GM23338 (cell line): ENCODE results near the gene TBC1D7. TPM values are rescaled to one million over a fixed set of nuclear protein-coding genes. Genes with fewer than 3 reads are reported as not detected.
A peak's percentile ranks its signal among the peaks of the same experiment; 100 is the strongest.

Experiments used
- ATAC-seq: fragments of 200-7000 bp; cut with Tn5 transposase; 3 replicates; pipeline ENCODE4 v1.9.1; 2020
- DNase-seq: peaks from one replicate; pipeline ENCODE4 v3.0.0-alpha.2; 2015; ENCODE audit warnings: low spot score
- H2AFZ ChIP-seq: fragments of 200-600 bp; sonication (generic); 2 replicates; pipeline ENCODE4 v1.8.0; 2016; ENCODE audit warnings: antibody characterized with exemption, mild to moderate bottlenecking, moderate library complexity
- H3F3A ChIP-seq: fragments of 200-600 bp; sonication (generic); replicated peaks from 2 replicates; pipeline ENCODE4 v1.8.0; 2017; ENCODE audit warnings: antibody characterized with exemption, mixed run types, low read depth
- H3K27ac ChIP-seq: fragments of 200-600 bp; sonication (generic); 2 replicates; pipeline ENCODE4 v1.6.1; 2016; ENCODE audit warnings: low read depth
- H3K27me3 ChIP-seq: fragments of 200-600 bp; sonication (generic); 2 replicates; pipeline ENCODE4 v1.8.0; 2016; ENCODE audit warnings: mild to moderate bottlenecking, mixed run types, moderate library complexity; ENCODE audit not compliant: insufficient read depth
- H3K36me3 ChIP-seq: fragments of 200-600 bp; sonication (generic); 2 replicates; pipeline ENCODE4 v1.8.0; 2016; ENCODE audit warnings: mild to moderate bottlenecking; ENCODE audit not compliant: insufficient read depth
- H3K4me1 ChIP-seq: fragments of 200-600 bp; sonication (generic); 2 replicates; pipeline ENCODE4 v1.8.0; 2016; ENCODE audit warnings: mild to moderate bottlenecking, moderate library complexity; ENCODE audit not compliant: insufficient read depth
- H3K4me2 ChIP-seq: fragments of 200-600 bp; sonication (generic); 2 replicates; pipeline ENCODE4 v1.7.1; 2017; ENCODE audit warnings: mixed run types
- H3K4me3 ChIP-seq: fragments of 200-600 bp; sonication (generic); 2 replicates; pipeline ENCODE4 v1.6.1; 2016; ENCODE audit warnings: mixed run types
- H3K79me2 ChIP-seq: fragments of 200-600 bp; sonication (generic); replicated peaks from 2 replicates; pipeline ENCODE4 v1.8.0; 2017; ENCODE audit warnings: mild to moderate bottlenecking; ENCODE audit not compliant: insufficient read depth
- H3K9me2 ChIP-seq: fragments of 200-600 bp; sonication (generic); 2 replicates; pipeline ENCODE4 v1.8.0; 2017; ENCODE audit not compliant: insufficient read depth
- H4K20me1 ChIP-seq: fragments of 200-600 bp; sonication (generic); replicated peaks from 2 replicates; pipeline ENCODE4 v1.8.0; 2017; ENCODE audit warnings: mild to moderate bottlenecking; ENCODE audit not compliant: insufficient read depth
- H3K27ac Mint-ChIP-seq: 2 replicates; pipeline ENCODE4 v1.8.0; 2020; ENCODE audit warnings: inconsistent platforms, mild to moderate bottlenecking, moderate library complexity, mixed read lengths
- H3K27me3 Mint-ChIP-seq: 3 replicates; pipeline ENCODE4 v1.8.0; 2022; ENCODE audit warnings: low read depth, mild to moderate bottlenecking, moderate library complexity, mixed read lengths, inconsistent platforms; ENCODE audit not compliant: insufficient read depth, poor library complexity
- H3K36me3 Mint-ChIP-seq: 3 replicates; pipeline ENCODE4 v1.8.0; 2021; ENCODE audit warnings: low read depth, mild to moderate bottlenecking, inconsistent platforms, moderate library complexity, mixed read lengths
- H3K4me1 Mint-ChIP-seq: 3 replicates; pipeline ENCODE4 v1.8.0; 2020; ENCODE audit warnings: mild to moderate bottlenecking, inconsistent platforms, mixed read lengths
- H3K4me3 Mint-ChIP-seq: 3 replicates; pipeline ENCODE4 v1.8.0; 2021; ENCODE audit warnings: moderate library complexity, mild to moderate bottlenecking, inconsistent platforms, mixed read lengths
- H3K9me3 Mint-ChIP-seq: 3 replicates; pipeline ENCODE4 v1.8.0; 2020; ENCODE audit warnings: moderate library complexity, mild to moderate bottlenecking, inconsistent platforms, mixed read lengths
- CREB1 ChIP-seq: fragments of 250-450 bp; sonication (Bioruptor Pico); IDR thresholded peaks from 2 replicates; pipeline ENCODE4 v1.5.0; 2020; ENCODE audit warnings: low read depth, mild to moderate bottlenecking, moderate library complexity
- CTCF ChIP-seq, 2 experiments: fragments of 200-600 bp in 1 of 2; sonication (generic) in 1 of 2; conservative IDR thresholded peaks; 2 replicates each; pipeline versions ENCODE4 v1.5.1 to v1.6.1; 2016 to 2017; ENCODE audit warnings: antibody characterized with exemption in 2 of 2, low read depth in 2 of 2, mild to moderate bottlenecking in 2 of 2, moderate library complexity in 1 of 2
- NANOG ChIP-seq: IDR thresholded peaks from 2 replicates; pipeline ENCODE4 v1.6.1; 2016; ENCODE audit warnings: antibody characterized with exemption, borderline replicate concordance
- POLR2AphosphoS5 ChIP-seq: IDR thresholded peaks from 2 replicates; pipeline ENCODE4 v1.6.1; 2016; ENCODE audit warnings: antibody characterized with exemption, low read depth
- STAT1 ChIP-seq: IDR thresholded peaks from one replicate; pipeline ENCODE4 v1.6.1; 2016; ENCODE audit warnings: antibody characterized with exemption; ENCODE audit not compliant: unreplicated experiment
- polyA plus RNA-seq: library from polyadenylated mRNA; unstranded; fragments of >200 nt; fragmentation: Nextera tagmentation; extraction: Ambion mirVana; gene quantifications from 2 replicates; pipeline ENCODE4 v1.2.1, GENCODE V29; 2016
- total RNA-seq: library from RNA; depleted of rRNA; stranded (reverse); fragments of >200 nt; shearing (Covaris generic); gene quantifications from 2 replicates; pipeline ENCODE4 v1.2.3, GENCODE V29; 2014
- TF ChIP-seq, protein P1 (sequence below): fragments of 250-450 bp; sonication (Bioruptor Pico); IDR thresholded peaks from 2 replicates; pipeline ENCODE4 v1.5.0; 2020; ENCODE audit warnings: mild to moderate bottlenecking, moderate library complexity

The TBC1D7 gene
- total and polyA plus RNA-seq, 2 experiments from 2014 or later, result 62.0 to 70.4 TPM

GRCh38 chr6:13278164-13278563, 50.2 kb downstream of the TBC1D7 start:
- ATAC-seq (peak; percentile 91), DNase-seq (peak; percentile 72)
- Mint-ChIP-seq H3K27me3 (peaks cover 3% of the 10 kb centered on the region), H3K9me3 (no peaks in the 10 kb centered on the region), H3K4me1 (peaks cover 17% of the 10 kb centered on the region), H3K27ac (no peak overlapping the region), H3K36me3 (no peaks in the 10 kb centered on the region; the same call in none of the 3 replicates), H3K4me3 (no peak overlapping the region)
- no peaks in the 10 kb centered on the region for H4K20me1 ChIP-seq
- peaks cover 11% of the 10 kb centered on the region; the same call in 1 of the 2 replicates for H3K4me1 ChIP-seq
- H3K36me3 ChIP-seq, result no peaks in the 10 kb centered on the region
- no peak overlapping the region for H2AFZ ChIP-seq
- H3F3A ChIP-seq, result no peaks in the 10 kb centered on the region
- no peak overlapping the region for H3K27ac ChIP-seq
- TF ChIP-seq STAT1 (no peak), CREB1 (CRISPR knock-in tag) (no peak), CTCF (conservative IDR thresholded peaks at IDR 0.05; ENCODE audit: low read depth in 2 of 2) (peak; percentile 72 to 87)
- TF ChIP-seq, protein P1, sequence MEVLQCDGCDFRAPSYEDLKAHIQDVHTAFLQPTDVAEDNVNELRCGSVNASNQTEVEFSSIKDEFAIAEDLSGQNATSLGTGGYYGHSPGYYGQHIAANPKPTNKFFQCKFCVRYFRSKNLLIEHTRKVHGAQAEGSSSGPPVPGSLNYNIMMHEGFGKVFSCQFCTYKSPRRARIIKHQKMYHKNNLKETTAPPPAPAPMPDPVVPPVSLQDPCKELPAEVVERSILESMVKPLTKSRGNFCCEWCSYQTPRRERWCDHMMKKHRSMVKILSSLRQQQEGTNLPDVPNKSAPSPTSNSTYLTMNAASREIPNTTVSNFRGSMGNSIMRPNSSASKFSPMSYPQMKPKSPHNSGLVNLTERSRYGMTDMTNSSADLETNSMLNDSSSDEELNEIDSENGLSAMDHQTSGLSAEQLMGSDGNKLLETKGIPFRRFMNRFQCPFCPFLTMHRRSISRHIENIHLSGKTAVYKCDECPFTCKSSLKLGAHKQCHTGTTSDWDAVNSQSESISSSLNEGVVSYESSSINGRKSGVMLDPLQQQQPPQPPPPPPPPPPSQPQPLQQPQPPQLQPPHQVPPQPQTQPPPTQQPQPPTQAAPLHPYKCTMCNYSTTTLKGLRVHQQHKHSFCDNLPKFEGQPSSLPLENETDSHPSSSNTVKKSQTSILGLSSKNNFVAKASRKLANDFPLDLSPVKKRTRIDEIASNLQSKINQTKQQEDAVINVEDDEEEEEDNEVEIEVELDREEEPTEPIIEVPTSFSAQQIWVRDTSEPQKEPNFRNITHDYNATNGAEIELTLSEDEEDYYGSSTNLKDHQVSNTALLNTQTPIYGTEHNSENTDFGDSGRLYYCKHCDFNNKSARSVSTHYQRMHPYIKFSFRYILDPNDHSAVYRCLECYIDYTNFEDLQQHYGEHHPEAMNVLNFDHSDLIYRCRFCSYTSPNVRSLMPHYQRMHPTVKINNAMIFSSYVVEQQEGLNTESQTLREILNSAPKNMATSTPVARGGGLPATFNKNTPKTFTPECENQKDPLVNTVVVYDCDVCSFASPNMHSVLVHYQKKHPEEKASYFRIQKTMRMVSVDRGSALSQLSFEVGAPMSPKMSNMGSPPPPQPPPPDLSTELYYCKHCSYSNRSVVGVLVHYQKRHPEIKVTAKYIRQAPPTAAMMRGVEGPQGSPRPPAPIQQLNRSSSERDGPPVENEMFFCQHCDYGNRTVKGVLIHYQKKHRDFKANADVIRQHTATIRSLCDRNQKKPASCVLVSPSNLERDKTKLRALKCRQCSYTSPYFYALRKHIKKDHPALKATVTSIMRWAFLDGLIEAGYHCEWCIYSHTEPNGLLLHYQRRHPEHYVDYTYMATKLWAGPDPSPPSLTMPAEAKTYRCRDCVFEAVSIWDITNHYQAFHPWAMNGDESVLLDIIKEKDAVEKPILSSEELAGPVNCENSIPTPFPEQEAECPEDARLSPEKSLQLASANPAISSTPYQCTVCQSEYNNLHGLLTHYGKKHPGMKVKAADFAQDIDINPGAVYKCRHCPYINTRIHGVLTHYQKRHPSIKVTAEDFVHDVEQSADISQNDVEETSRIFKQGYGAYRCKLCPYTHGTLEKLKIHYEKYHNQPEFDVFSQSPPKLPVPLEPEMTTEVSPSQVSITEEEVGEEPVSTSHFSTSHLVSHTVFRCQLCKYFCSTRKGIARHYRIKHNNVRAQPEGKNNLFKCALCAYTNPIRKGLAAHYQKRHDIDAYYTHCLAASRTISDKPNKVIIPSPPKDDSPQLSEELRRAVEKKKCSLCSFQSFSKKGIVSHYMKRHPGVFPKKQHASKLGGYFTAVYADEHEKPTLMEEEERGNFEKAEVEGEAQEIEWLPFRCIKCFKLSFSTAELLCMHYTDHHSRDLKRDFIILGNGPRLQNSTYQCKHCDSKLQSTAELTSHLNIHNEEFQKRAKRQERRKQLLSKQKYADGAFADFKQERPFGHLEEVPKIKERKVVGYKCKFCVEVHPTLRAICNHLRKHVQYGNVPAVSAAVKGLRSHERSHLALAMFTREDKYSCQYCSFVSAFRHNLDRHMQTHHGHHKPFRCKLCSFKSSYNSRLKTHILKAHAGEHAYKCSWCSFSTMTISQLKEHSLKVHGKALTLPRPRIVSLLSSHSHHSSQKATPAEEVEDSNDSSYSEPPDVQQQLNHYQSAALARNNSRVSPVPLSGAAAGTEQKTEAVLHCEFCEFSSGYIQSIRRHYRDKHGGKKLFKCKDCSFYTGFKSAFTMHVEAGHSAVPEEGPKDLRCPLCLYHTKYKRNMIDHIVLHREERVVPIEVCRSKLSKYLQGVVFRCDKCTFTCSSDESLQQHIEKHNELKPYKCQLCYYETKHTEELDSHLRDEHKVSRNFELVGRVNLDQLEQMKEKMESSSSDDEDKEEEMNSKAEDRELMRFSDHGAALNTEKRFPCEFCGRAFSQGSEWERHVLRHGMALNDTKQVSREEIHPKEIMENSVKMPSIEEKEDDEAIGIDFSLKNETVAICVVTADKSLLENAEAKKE (CRISPR knock-in tag), result no peak
- no peaks in the 10 kb centered on the region for H3K79me2 ChIP-seq
- H3K27me3 ChIP-seq, result no peaks in the 10 kb centered on the region
- no peak overlapping the region for H3K4me2 ChIP-seq
- H3K4me3 ChIP-seq, result no peak overlapping the region
- H3K9me2 ChIP-seq, result no peaks in the 10 kb centered on the region

DNA sequence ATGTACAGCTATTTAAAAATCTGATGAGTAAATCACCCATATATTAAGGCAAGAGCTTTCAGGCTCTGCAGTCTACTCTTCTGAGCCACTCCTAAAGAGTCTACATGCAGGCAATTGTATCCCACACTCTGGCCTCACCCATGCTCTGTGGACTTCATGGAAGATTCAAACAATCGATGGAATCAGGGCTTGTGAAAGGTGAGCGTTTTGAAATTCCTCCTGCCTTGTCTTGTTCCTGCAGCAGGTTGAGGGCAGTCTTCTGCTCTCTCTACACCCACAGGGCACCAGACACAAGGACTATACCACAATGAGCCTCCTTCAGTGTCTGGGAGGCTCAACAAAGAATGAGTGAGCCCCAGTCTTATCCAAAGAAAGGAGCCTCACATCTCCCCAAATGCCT, 51.1 kb downstream of the TBC1D7 start:
- H3K4me2 ChIP-seq, result no peak overlapping the region
- DNase-seq (no peak), ATAC-seq (no peak)
- H3K36me3 ChIP-seq, result no peaks in the 10 kb centered on the region
- no peaks in the 10 kb centered on the region; the same call in 1 of the 3 replicates for H3K36me3 Mint-ChIP-seq
- no peak overlapping the region for H3K4me3 Mint-ChIP-seq
- H3K9me2 ChIP-seq, result no peaks in the 10 kb centered on the region
- no peak overlapping the region for H2AFZ ChIP-seq
- no peak overlapping the region for H3K27ac Mint-ChIP-seq
- peaks cover 7% of the 10 kb centered on the region; the same call in 1 of the 2 replicates for H3K4me1 ChIP-seq
- H3K79me2 ChIP-seq, result no peaks in the 10 kb centered on the region
- H3K27ac ChIP-seq, result no peak overlapping the region
- no peak overlapping the region for H3K4me3 ChIP-seq
- H4K20me1 ChIP-seq, result no peaks in the 10 kb centered on the region
- no peaks in the 10 kb centered on the region for H3K9me3 Mint-ChIP-seq
- H3K4me1 Mint-ChIP-seq, result peaks cover 13% of the 10 kb centered on the region
- no peaks in the 10 kb centered on the region for H3F3A ChIP-seq
- peaks cover 2% of the 10 kb centered on the region for H3K27me3 Mint-ChIP-seq
- H3K27me3 ChIP-seq, result no peaks in the 10 kb centered on the region
- TF ChIP-seq POLR2AphosphoS5, result no peak
- TF ChIP-seq NANOG, result no peak
